Dedifferentiated amniotic fluid mesenchymal stem cell (primary cell): ENCODE measurements around the gene PFKP.

Source experiments
- DNase-seq: peaks from one replicate; pipeline ENCODE4 v3.0.0-alpha.2; 2016; ENCODE audit errors: extremely low spot score

PFKP gene

GRCh38 chr10:3136336-3136735 lies 69.0 kb downstream of the PFKP start:
- DNase-seq, result no peak

GRCh38 chr10:3136763-3137611 lies 69.6 kb downstream of the PFKP start:
- DNase-seq, result no peak

GRCh38 chr10:3137958-3138726 lies 70.8 kb downstream of the PFKP start:
- no peak for DNase-seq

GRCh38 chr10:3139216-3139910 lies 72.0 kb downstream of the PFKP start:
- DNase-seq, result no peak

GRCh38 chr10:3140280-3140679 lies 72.9 kb downstream of the PFKP start:
- DNase-seq, result no peak

GRCh38 chr10:3141351-3142005 lies 74.1 kb downstream of the PFKP start:
- DNase-seq, result no peak

- DNase-seq, result no peak
Measured at GRCh38 chr10:3142146-3142875, 75.0 kb downstream of the PFKP start.

GRCh38 chr10:3143366-3143765 lies 76.0 kb downstream of the PFKP start:
- DNase-seq, result no peak

GRCh38 chr10:3143791-3144434 lies 76.6 kb downstream of the PFKP start:
- DNase-seq, result no peak

- DNase-seq, result no peak
Measured at GRCh38 chr10:3145366-3145765, 78.0 kb downstream of the PFKP start.

- no peak for DNase-seq
Measured at GRCh38 chr10:3146289-3146688, 78.9 kb downstream of the PFKP start.

GRCh38 chr10:3147117-3147820 lies 79.9 kb downstream of the PFKP start:
- DNase-seq, result no peak

GRCh38 chr10:3148041-3148440 lies 80.7 kb downstream of the PFKP start:
- no peak for DNase-seq

- DNase-seq, result no peak
Measured at GRCh38 chr10:3148994-3149393, 81.6 kb downstream of the PFKP start.

- no peak for DNase-seq
Measured at GRCh38 chr10:3149918-3150317, 82.6 kb downstream of the PFKP start.

GRCh38 chr10:3150366-3150765 lies 83.0 kb downstream of the PFKP start:
- no peak for DNase-seq

GRCh38 chr10:3150961-3151360 lies 83.6 kb downstream of the PFKP start:
- DNase-seq, result no peak

GRCh38 chr10:3151889-3152565 lies 84.7 kb downstream of the PFKP start:
- no peak for DNase-seq

- no peak for DNase-seq
Measured at GRCh38 chr10:3152566-3152935, 85.2 kb downstream of the PFKP start.

- no peak for DNase-seq
Measured at GRCh38 chr10:3154666-3155065, 87.3 kb downstream of the PFKP start.
